Measurements from ENCODE around the gene GZMM.
A peak's percentile ranks its signal among the peaks of the same experiment; 100 is the strongest.

Gene GZMM

DNA sequence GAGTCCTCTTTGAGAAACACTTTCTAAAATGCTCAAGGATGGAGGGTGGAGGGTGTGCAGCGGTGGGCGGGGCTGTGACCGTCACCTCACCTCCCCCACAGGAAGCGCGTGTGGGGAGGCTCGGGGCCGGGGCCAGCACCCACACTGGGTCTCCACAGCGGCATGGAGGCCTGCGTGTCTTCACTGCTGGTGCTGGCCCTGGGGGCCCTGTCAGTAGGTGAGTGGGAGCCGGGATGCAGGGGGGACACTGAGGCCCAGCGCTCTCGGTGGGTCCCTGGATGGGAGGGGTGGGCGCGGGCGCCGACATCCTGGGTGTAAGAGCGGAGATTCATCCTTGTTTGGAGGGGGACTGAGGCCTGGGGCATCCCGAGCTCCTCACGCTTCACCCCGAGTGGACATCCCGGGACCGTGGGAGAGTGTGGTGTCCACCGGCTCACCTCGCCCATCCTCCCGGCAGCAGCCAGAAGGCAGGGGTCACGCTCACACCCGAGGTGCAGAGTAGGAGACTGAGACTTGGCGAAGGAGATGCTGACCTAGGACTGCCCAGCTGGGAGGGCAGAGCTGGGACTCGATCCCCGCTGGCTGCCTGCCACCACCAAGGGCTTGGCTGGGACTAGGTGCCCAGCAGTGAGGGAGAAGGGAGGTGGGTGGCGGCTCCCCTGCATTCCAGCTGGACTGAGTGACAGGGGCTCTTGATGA lies at the start of gene GZMM:
GZMM (plus strand) TSS at position 144 of the 699 bp plus-strand sequence; CDS start at position 163, 19 bp downstream.
- no peak for TF ChIP-seq ZFX (IDR thresholded peaks at IDR 0.05)
- TF ChIP-seq, protein P1, sequence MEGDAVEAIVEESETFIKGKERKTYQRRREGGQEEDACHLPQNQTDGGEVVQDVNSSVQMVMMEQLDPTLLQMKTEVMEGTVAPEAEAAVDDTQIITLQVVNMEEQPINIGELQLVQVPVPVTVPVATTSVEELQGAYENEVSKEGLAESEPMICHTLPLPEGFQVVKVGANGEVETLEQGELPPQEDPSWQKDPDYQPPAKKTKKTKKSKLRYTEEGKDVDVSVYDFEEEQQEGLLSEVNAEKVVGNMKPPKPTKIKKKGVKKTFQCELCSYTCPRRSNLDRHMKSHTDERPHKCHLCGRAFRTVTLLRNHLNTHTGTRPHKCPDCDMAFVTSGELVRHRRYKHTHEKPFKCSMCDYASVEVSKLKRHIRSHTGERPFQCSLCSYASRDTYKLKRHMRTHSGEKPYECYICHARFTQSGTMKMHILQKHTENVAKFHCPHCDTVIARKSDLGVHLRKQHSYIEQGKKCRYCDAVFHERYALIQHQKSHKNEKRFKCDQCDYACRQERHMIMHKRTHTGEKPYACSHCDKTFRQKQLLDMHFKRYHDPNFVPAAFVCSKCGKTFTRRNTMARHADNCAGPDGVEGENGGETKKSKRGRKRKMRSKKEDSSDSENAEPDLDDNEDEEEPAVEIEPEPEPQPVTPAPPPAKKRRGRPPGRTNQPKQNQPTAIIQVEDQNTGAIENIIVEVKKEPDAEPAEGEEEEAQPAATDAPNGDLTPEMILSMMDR (conservative IDR thresholded peaks at IDR 0.05), result no peak
- H3K27ac ChIP-seq, result no peak within 1 kb of the TSS

DNA sequence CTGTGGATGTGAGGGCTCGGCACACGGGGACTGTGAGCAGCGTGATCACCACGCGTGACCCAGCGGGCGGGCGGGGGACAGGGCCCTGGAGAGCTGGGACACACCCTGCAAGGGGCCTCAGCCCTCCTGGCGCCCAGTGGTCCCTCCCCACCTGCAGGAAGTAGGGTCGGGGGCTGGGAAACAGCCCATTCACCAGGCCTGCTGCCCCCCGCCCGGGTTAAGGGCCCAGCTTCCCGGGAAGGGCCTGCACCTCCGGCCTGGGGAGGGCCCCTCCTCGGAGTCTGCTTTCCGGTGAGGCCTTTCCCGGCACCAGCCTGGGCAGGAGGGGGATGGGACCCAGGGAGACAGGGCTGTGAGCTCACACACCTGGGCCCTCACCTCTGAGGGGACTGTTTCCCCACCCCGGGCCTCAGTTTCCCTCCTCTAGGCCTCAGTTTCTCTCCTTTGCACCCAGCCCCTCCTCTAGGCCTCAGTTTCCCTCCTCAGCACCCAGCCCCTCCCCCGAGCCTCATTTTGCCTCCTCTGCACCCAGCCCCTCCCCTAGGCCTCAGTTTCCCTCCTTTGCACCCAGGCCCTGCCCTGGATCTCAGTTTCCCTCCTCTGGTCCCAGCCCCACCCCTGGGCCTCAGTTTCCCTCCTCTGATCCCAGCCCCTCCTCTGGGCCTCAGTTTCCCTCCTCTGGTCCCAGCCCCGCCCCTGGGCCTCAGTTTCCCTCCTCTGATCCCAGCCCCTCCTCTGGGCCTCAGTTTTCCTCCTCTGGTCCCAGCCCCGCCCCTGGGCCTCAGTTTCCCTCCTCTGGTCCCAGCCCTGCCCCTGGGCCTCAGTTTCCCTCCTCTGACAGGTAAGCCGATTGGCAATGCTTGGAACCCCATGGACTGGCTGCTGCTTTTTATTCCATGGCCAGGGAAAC lies 49.4 kb upstream of the GZMM start:
- H3K27ac ChIP-seq, result no peak overlapping the region
- TF ChIP-seq, protein P1 (conservative IDR thresholded peaks at IDR 0.05), result no peak
- TF ChIP-seq ZFX (IDR thresholded peaks at IDR 0.05), result no peak

DNA sequence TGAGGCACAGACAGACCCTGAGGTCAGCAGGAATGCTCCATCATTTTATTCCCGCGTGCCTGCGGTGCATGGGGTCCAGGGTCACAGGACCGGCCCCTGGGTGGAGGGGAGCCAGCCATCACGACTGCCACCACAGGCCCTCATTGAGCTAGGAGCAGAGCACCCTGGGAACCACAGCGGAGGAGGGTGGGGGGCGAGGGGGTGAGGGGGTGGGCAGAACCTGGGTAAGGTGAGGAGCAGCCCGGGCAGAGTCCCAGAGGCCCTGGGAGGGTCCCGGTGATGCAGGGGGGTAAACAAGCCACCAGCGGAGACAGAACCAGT lies 48.8 kb upstream of the GZMM start:
- TF ChIP-seq, protein P1 (conservative IDR thresholded peaks at IDR 0.05), result no peak
- no peak for TF ChIP-seq ZFX (IDR thresholded peaks at IDR 0.05)
- no peak overlapping the region for H3K27ac ChIP-seq

DNA sequence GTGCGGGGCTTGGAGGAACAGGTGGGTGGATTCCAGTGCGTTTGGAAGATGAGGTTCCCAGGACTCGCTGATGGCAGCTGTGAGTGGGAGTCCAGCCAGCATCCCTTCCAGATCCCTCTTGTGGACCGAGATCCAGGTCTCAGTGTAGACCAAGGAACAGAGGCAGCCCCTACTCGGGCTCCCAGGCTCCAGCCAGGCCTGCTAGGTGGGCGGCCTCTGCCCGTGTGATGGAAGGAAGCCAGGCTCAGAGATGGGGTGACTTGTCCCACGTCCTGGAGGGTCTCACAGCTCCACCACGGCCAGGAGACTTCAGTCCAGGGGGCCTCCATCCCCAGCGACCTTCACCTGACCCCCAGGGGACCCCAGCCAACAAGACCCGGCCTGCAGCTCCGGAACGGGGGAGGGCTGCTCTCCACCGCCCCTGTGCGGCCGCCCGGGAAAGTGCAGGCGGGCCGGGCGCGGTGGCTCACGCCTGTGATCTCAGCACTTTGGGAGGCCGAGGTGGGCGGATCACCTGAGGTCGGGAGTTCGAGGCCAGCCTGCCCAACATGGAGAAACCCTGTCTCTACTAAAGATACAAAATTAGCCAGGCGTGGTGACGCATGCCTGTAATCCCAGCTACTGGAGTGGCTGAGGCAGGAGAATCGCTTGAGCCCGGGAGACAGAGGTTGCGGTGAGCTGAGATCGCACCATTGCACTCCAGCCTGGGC lies 48.3 kb upstream of the GZMM start:
- H3K27ac ChIP-seq, result no peak overlapping the region
- no peak for TF ChIP-seq ZFX (IDR thresholded peaks at IDR 0.05)
- TF ChIP-seq, protein P1 (conservative IDR thresholded peaks at IDR 0.05), result peak; percentile 84

DNA sequence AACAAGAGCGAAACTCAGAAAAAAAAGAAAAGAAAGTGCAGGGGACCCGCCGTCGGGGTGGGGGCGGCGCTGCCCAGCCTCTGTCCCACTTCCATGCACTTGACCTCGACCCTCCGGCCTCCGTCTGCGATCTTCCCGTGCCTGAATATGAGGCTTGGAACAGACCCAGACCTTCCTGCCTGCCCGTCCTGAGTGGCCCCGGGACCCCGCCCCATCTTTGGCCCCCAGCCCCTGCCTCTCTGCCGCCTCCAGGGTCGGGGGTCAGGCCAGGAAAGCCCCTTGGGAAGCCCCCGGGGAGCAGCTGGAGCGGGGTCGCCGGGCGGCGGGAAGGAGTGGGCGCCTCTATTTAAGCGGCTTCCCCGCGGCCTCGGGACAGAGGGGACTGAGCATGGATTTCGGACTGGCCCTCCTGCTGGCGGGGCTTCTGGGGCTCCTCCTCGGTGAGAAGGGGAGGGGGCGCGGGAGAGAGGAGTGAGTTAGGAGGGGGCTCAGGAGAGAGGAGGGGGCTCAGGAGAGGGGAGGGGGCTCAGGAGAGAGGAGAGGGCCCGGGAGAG lies 47.7 kb upstream of the GZMM start, which contains the start of gene MADCAM1:
MADCAM1 (plus strand) TSS at position 375 of the 554 bp plus-strand sequence; CDS start at position 389, 14 bp downstream.
- H3K27ac ChIP-seq, result no peak within 1 kb of the TSS

DNA sequence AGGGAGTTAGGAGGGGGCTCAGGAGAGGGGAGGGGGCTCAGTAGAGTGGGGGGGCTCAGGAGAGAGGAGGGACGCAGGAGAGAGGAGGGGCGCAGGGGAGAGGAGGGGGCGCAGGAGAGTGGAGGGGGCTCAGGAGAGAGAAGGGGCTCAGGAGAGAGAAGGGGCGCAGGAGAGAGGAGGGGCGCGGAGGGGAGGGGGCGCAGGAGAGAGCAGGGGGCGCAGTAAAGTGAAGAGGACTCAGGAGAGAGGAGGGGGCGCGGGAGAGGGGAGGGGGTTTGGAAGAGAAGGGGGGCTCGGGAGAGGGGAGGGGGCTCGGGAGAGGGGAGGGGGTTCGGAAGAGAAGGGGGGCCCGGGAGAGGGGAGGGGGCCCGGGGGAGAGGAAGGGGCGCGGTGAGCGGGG lies 46.9 kb upstream of the GZMM start:
- H3K27ac ChIP-seq, result no peak overlapping the region
- TF ChIP-seq ZFX (IDR thresholded peaks at IDR 0.05), result no peak
- TF ChIP-seq, protein P1 (conservative IDR thresholded peaks at IDR 0.05), result no peak

More for the DNA sequence above, 47.7 kb upstream of the GZMM start, which contains the start of gene MADCAM1:
- TF ChIP-seq ZFX (IDR thresholded peaks at IDR 0.05), result no peak
- TF ChIP-seq, protein P1 (conservative IDR thresholded peaks at IDR 0.05), result no peak
